CD4-positive, CD25-positive, alpha-beta regulatory T cell (primary cell): ENCODE results near the gene OSBPL8. TPM values are rescaled to one million over a fixed set of nuclear protein-coding genes. Genes with fewer than 3 reads are reported as not detected.

Experiments
- ATAC-seq, 2 donors: fragments of 150-1000 bp; cut with Tn5 transposase; one replicate each; pipeline ENCODE4 v1.10.0; 2021; ENCODE audit warnings: low read depth in 2 of 2, moderate number of reproducible peaks in 2 of 2, moderate library complexity in 1 of 2
- DNase-seq, 3 donors: peaks; one replicate each; pipeline versions ENCODE4 v3.0.0 to v3.0.0-alpha.2; 2012 to 2022; ENCODE audit warnings: mixed read lengths in 1 of 3
- H3K27ac ChIP-seq: one replicate; pipeline ENCODE4 v1.7.0; 2013; ENCODE audit warnings: mild to moderate bottlenecking, low read length; ENCODE audit not compliant: insufficient read depth, poor library complexity, severe bottlenecking
- H3K27me3 ChIP-seq: one replicate; pipeline ENCODE4 v1.7.0; 2013; ENCODE audit warnings: low read length; ENCODE audit not compliant: control insufficient read depth, insufficient read depth
- H3K36me3 ChIP-seq: one replicate; pipeline ENCODE4 v1.7.0; 2013; ENCODE audit warnings: mild to moderate bottlenecking, low read length, moderate library complexity; ENCODE audit not compliant: control insufficient read depth, insufficient read depth
- H3K4me1 ChIP-seq: 2 replicates; pipeline ENCODE4 v1.7.0; 2013; ENCODE audit warnings: mild to moderate bottlenecking, low read length; ENCODE audit not compliant: insufficient read depth, control insufficient read depth, poor library complexity, severe bottlenecking
- H3K4me3 ChIP-seq: one replicate; pipeline ENCODE4 v1.7.0; 2013; ENCODE audit warnings: low read depth, mild to moderate bottlenecking, low read length, moderate library complexity
- H3K9me3 ChIP-seq, 2 experiments: 1 replicate in 1 of 2; 2 replicates in 1 of 2; pipeline ENCODE4 v1.7.0; 2013; ENCODE audit warnings: low read length in 2 of 2, mild to moderate bottlenecking in 1 of 2, moderate library complexity in 1 of 2; ENCODE audit not compliant: control insufficient read depth in 2 of 2
- H3K27ac Mint-ChIP-seq, 3 donors: one replicate each; pipeline ENCODE4 v1.8.0; 2020 to 2022; ENCODE audit warnings: mild to moderate bottlenecking in 3 of 3, mixed read lengths in 3 of 3, moderate library complexity in 2 of 3
- H3K27me3 Mint-ChIP-seq: one replicate; pipeline ENCODE4 v1.8.0; 2022; ENCODE audit warnings: mild to moderate bottlenecking, mixed read lengths
- H3K36me3 Mint-ChIP-seq: one replicate; pipeline ENCODE4 v1.8.0; 2020; ENCODE audit warnings: mixed read lengths
- H3K4me1 Mint-ChIP-seq, 4 donors: one replicate each; pipeline ENCODE4 v1.8.0; 2020 to 2022; ENCODE audit warnings: mixed read lengths in 4 of 4, mild to moderate bottlenecking in 1 of 4
- H3K4me3 Mint-ChIP-seq, 4 donors: one replicate each; pipeline ENCODE4 v1.8.0; 2020 to 2022; ENCODE audit warnings: mild to moderate bottlenecking in 4 of 4, mixed read lengths in 4 of 4, moderate library complexity in 3 of 4
- H3K9me3 Mint-ChIP-seq, 7 donors: one replicate each; pipeline ENCODE4 v1.8.0; 2020 to 2022; ENCODE audit warnings: mixed read lengths in 7 of 7, mild to moderate bottlenecking in 3 of 7, moderate library complexity in 2 of 7
- polyA plus RNA-seq, 4 donors: library from polyadenylated mRNA; unstranded; fragments of 300-500 nt; fragmentation: Illumina TruSeq; gene quantifications; one replicate each; pipeline ENCODE4 v1.2.3, GENCODE V29; 2021
- total RNA-seq: library from RNA; stranded (reverse); gene quantifications from one replicate; pipeline ENCODE4 v1.2.3, GENCODE V29; 2022

OSBPL8 gene
- total and polyA plus RNA-seq, 5 donors from 2014 or later = 129 to 195 (median 172) TPM

- Histone ChIP-seq H3K4me3 (no peak overlapping the region), H3K4me1 (no peaks in the 10 kb centered on the region), H3K27ac (no peak overlapping the region), H3K9me3 (no peaks in the 10 kb centered on the region), H3K27me3 (no peaks in the 10 kb centered on the region), H3K36me3 (no peaks in the 10 kb centered on the region)
- H3K27me3 Mint-ChIP-seq = no peaks in the 10 kb centered on the region
- no peak overlapping the region for H3K4me3 Mint-ChIP-seq
- no peaks in the 10 kb centered on the region for H3K36me3 Mint-ChIP-seq
- no peaks in the 10 kb centered on the region for H3K4me1 Mint-ChIP-seq
- no peak for ATAC-seq
- no peak overlapping the region for H3K27ac Mint-ChIP-seq
- peaks cover 0 to 2% (median 0%) of the 10 kb centered on the region in 7 donors for H3K9me3 Mint-ChIP-seq
- no peak for DNase-seq
These were observed 256.2 kb downstream of the OSBPL8 start for GRCh38 chr12:76303365-76303764.

Other genes starting within 250 kb of the OSBPL8 start
- gene BBS10, start 211.4 kb downstream of the OSBPL8 start, total RNA-seq = 3.5 TPM
- 1 to 10 TPM; 1.0 to 4.3 (median 2.5) TPM for gene BBS10, start 211.4 kb downstream of the OSBPL8 start, polyA plus RNA-seq
- 51.2 TPM for gene ZDHHC17, start 204.3 kb upstream of the OSBPL8 start, total RNA-seq
- 10 to 100 TPM in 3 of 4 donors, 1 to 10 TPM in 1; 9.4 to 16.3 (median 12.9) TPM for gene ZDHHC17, start 204.3 kb upstream of the OSBPL8 start, polyA plus RNA-seq